ENCODE results near the gene HTRA3.

Gene HTRA3

DNA sequence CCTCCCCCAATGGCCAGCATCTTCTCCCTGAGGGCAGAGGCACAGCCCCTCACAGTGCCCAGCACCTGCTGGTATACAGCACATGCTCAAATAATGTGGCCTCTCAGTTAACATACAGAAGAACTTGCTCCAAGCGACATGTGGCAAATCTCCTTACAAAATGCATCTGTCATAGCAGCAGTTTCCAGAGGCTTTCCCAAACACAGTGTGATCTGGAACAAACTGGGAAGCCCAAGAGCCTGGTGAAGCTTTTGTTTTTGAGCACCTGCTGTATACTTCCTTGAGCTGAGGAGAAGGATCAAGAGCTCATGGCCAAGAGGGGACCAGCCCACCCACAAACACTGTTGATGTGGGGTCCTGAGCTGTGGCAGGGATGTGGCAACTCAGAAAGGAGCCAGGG is 34.8 kb upstream of the HTRA3 start:
- DNase-seq (ENCODE audit: low spot score) = no peak

DNA sequence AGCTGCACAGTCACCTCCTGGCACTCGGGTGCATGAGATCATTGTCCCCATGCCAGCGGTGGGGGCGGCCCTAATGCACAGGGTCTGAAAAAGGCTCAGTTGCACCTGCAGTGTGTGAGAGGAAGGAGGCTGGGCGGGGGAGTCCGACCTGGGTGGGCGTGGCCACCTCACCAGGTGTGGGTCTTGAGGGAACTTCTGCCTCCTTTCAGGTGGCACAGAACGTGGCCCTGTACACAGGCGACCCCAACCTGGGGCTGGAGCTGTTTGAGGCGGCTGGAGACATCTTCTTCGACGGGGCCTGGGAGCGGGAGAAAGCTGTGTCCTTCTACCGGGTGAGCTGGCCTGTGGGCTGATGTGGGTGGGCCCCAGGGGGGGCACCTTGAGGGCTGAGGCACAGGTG is 34.3 kb upstream of the HTRA3 start:
- no peak for DNase-seq (ENCODE audit: low spot score)

DNA sequence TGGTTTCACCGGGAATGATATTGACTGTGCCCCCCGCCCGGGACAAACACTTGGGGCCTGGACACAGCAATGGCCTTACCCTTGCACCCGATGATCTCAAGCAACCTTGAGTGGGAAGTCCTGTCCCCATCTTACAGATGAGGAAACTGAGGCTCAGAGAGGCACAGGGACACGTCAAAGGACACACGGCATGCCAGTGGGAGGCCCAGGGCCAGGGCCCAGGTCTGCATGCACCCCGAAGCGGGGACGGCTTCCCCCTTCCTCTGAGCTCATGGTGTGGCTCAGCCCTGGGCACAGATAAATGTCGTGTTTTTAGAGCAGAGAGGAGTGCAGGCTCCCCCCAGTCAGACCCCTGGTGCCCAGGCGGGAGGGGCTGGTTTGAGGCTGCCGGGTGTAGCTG is 33.9 kb upstream of the HTRA3 start:
- DNase-seq (ENCODE audit: low spot score) = no peak

DNA sequence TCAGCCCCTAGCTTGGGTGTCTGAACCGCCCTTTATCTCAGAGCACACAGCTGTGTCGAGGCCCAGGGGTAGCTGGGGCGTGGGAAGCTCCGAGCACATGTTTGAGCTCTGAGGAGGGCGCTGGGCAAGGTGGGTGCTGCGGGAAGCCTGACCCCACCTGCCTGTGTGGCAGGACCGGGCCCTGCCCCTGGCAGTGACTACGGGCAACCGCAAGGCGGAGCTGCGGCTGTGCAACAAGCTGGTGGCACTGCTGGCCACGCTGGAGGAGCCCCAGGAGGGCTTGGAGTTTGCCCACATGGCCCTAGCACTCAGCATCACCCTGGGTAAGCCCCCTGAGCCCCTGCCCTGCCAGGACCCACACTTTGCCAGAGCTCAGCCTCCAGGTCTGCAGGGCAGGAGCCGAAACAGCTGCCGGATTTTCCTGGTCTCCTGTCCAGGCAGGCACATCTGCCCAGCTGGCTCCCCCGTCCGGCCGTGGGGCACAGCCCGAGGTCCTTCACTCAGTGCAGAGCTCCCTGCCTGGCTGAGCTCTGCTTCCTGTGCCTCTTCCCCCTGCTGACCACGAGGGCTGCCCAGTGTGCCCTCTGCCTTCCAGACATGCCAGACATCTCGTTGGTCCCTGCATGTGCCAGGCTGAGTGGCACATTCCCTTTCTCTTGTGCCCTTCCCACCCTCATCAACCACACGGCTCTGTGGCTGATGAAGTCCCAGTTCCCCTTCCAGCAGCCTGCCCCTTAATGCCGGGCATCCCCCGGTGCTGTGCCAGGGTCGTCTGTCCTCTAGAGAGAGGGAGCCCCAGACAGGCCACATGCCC is 33.2 kb upstream of the HTRA3 start:
- no peak for DNase-seq (ENCODE audit: low spot score)

DNA sequence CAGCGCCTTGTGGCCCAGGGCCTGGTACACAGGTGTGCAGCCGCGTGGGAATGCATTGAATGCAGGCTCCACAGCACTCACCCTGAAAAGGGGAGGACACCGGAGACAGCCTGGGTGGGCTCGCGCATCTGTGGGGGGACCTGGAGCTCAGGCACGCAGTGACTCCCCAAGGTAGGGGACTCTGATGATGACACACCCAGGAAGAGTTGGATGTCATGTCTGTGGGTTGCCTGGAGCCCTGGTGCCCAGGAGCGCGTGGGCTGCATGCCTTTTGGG is 32.7 kb upstream of the HTRA3 start:
- DNase-seq (ENCODE audit: low spot score) = no peak

DNA sequence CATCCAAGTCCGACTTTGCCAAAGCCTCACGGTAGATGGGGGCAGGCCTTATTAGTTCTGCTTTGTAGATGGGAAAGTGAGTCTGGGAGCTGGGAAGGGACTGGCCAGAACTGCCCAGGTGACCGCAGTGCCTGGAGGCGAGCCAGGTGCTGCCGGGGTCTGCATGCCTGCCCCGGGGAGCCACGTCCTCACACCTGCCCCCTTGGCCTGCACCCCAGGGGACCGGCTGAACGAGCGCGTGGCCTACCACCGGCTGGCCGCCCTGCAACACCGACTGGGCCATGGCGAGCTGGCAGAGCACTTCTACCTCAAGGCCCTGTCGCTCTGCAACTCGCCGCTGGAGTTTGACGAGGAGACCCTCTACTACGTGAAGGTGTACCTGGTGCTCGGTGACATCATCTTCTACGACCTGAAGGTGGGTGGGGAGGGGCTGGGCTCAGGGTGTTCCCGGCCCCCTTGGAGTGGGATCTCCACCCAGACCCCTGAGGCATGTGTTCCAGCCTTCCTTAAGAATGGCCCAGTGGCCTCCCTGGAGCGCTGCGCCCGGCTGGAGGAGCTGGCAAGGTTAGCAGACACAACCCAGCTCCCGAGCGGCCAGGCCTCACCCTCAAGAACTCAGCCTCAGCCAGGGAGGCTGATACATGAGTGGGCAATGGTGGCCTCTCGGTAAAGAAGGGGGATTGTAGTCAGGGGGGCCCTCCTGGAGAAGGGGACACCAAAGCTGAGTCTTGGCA is 32.1 kb upstream of the HTRA3 start:
- no peak for DNase-seq (ENCODE audit: low spot score)

DNA sequence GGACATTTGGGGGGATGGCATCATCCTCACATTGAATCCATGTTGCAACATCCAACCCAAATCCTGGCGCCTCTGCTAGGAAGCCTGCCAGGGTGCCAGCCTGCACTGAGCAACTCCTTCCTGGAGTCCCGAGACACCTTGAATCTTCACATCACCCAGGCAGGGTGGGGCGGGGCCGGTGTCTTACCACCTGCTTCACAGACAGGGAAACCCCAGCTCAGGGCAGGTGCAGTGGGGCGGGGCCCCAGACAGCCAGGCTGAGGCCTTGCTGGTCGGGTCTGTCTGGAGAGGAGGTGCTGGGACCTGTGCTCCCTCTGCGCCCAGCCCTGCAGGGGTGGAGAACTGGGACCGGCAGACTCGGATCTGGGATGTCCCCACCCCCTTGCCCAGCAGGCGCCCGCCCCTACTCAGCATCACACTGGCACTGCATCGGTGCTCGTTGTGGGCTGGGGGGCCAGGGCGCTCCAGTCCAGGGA is 31.5 kb upstream of the HTRA3 start:
- no peak for DNase-seq (ENCODE audit: low spot score)

DNA sequence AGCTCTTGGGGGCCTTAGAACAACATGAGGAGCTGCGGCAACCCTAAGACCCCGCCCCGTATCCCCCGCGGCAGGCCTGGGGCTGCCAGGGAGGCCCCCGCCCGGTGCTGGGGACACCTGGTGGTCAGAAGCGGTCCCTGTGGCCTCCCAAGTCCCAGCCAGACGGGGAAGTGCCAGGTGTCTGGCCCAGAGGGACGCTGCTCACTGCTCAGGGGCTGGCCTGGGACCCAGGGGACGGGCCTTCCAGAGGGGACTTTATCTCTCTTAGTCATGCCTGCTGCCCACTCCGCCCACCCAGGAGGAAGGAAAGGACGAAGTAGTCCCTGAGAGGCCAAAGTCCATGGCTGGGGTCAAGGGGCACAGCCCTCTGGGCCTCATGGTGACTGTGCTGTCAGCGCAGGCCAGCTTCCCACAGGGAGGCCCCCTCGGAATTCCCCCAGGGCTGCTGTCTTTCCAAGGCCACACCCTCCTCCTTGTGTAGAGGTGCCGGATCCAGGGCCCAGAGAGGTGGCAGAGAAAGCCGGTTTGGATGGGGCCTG is 31.0 kb upstream of the HTRA3 start:
- no peak for DNase-seq (ENCODE audit: low spot score)

DNA sequence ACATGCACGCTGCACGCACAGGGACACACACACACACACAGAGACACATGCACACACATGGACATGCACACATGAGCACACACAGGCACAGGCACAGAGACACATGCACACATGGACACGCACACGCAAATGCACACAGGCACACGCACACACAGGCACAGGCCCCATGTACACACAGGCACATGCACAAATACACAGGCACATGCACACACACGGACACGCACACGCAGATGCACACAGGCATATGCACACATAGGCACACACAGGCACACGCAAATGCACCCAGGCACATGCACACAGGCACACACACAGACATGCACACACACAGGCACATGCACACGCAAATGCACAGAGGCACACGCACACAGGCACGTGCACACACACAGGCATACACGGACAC is 30.3 kb upstream of the HTRA3 start:
- no peak for DNase-seq (ENCODE audit: low spot score)

DNA sequence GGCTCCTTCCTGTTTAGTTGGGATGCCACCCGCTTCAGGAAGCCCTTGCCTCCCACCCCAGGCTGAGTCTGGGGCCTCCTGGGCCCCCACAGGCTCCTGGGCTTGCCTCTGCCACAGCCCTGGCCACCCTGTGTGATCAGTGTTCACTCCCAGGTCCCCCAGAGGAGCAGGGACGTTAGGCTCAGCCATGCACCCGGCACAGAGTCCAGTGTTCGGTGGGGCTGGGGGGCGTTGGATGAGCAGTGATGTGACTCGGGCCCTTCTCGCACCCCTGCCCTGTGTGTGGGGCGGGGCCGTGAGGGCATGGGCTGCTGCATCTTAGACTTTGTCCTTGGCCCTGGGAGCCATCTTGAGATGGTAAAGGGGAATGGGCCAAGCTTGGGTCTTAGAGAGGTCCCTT is 29.9 kb upstream of the HTRA3 start:
- no peak for DNase-seq (ENCODE audit: low spot score)

DNA sequence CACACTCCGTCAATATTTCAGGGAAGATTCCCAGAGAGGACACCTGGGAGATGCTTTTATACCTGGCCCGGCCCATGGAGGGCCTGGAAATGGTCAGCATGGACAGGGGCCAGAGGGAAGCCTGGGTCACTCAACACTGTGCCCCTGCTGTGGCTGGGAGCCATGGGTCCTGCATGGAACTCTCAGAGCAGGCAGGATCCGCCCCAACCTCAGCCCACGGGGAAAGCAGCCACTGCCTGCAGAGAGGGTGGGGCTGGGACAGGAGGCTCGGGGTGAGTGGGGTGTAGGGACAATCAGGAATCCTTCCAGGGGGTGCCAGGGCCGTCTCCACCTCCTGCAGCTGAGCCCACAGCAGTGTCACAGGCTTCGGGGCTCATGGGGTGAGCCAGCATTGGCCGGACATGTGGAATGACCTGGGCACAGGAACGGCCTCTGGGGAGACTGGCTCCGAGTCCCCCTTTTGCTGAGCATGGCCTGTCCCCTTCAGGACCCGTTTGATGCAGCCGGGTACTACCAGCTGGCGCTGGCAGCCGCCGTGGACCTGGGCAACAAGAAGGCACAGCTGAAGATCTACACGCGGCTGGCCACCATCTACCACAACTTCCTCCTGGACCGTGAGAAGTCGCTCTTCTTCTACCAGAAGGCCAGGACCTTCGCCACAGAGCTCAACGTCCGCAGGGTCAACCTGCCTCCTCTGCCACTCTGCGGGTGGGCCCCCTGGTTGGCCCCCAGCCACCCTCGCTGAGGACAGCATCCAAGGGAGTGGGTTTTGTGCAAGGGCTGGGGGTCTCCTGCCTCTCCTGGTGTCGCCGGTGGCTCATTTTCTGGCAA is 29.1 kb upstream of the HTRA3 start:
- no peak for DNase-seq (ENCODE audit: low spot score)

DNA sequence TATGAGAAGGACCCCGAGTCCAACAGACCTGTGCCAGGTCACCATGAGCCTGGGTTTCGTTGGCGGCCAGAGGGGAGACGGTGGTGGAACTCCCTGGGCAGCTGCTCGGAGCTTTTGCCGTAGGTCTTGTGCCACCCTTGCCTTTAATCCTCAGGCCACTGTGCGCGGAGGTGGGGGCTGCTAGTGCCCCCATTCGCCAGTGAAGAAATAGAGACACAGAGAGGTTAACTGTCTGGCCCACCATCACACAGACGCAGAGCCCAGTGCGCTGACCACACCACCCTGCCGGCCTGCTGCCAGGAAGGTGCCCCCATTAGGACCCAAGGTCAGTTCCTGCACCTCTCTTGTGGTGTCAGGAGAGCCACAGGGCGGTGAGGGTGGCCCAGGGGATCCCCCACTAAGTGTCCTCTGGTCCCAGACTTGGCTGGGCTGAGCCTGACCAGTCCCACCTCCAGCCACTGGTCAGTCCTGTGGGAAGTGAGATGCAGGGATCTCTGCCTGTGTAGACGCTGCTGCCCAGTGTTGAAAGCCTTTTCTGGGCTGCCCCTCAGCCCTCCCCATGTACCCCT is 28.3 kb upstream of the HTRA3 start:
- no peak for DNase-seq (ENCODE audit: low spot score)

DNA sequence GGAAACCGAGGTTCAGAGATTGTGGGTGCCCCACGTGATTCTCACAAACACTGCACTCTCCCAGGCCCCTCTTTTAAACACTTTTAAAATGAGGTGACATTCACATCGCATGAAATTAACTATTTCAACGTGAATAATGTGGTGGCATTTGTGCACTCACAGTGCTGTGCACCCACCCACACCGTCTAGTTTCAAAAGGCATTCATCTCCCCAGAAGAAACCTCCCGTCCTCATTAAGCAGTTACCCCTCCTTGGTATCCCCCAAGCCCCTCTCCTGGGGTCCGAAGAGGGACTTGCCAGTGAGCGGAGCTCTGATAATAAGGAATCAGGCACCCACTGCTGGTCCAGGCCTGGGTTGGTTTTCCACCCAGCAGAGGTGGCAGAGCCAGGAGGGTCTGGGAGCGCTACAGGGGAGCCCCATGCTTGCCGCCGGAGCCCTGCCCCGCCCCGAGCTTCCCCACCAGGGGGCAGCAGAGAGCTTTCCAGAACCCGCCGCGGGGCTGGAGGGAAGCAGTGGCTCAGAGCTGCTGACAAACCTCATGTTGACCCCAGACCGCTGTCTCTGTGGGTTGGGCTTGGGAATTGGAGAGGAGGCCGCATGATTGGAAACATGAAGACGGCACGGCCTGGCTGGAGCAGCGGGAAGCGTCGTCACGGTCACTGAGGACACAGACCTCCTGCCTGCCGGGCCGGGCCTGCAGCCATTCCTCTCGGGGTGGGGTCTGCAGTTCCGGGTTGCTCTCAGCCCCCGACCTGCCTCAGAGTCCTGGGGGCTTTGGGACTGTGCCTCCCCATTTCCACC is 27.5 kb upstream of the HTRA3 start:
- DNase-seq (ENCODE audit: low spot score) = peak; percentile 96

DNA sequence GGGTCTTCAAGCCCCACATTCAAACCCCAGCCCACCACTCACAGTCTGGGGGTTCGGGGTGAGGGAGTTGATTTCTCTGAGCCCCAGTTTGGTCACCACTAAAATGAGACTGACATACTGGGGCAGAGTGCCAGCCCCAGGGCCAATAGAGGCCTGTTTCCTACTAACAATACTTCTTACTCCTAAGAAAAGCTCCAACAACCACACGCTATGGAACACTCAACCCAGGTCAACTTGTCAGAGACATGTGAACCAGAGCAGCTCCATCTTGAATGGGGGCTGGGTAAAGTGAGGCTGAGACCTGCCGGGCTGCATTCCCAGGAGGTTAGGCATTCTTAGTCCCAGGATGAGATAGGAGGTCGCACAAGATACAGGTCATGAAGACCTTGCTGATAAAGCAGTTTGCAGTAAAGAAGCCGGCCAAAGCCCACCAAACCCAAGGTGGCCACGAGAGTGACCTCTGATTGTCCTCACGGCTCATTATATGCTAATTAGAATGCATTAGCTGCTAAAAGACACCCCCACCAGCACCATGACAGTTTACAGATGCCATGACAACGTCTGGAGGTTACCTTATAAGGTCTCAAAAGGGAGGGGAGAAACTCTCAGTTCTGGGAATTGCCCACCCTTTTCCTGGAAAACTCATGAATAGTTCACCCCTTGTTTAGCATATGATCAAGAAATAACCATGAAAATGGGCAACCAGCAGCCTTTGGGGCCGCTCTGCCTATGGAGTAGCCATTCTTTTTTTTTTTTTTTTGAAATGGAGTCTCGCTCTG is 26.6 kb upstream of the HTRA3 start:
- no peak for DNase-seq (ENCODE audit: low spot score)

DNA sequence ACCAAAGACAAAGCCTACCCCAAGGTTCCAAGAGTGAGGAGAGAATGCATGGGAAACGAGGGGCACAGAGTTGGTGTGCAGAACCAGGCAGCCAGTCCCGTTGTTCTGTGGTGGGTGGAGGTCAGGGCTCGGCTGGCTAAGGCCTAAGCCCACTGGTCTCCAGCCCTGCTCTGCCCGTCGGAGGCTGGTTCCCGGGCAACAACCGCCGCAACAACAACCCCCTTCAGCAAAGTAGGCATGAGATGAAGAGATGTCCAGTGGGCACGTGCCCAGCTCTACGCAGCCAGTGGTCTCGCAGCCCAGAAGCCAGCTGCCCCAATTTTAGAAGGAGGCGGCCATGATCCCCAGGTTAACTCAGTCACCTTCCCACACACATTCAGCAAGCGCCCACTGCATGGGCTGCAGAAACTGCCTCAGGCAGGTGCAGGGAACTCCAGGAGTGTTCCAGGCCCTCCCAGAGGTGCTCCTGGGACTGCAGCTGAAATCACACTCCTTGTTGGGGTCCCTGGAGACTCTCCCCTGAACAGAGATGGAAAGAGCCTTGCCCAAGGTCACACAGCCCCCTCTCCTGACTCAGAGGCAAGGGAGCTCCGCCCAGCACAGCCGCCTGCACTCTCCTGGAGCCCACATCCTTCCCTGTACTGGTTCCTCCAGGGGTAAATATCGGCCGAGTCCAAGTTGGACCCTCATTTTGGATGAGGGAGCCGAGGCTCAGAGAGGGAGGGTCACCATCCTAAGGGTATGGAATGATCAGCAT is 25.4 kb upstream of the HTRA3 start:
- DNase-seq (ENCODE audit: low spot score) = no peak

DNA sequence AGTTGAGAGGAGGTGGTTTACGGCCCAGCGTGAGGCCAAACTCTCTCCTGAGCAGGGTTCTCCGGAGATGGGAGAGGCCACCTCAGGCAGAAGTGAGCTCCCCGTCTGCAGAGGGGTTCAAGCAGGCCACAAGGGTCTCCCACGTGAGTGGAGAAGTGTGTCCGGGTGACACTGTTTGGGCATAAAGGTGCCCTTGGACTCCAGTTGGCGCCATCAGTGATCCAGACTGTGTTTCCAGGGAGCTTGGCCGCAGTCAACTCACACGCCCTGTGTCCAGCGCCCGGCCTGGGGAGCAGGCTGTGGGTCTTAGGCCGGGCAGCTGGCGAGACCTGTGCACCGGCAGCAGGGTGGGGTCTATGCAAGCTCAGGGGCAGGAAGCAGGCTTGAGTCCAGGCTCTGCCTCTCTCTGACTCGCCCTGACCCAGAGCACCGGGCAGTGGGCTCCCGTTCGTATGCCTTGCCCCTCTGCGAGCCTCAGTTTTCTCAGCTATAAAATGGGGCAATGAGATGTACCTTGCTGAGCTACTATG is 24.6 kb upstream of the HTRA3 start:
- DNase-seq (ENCODE audit: low spot score) = no peak

DNA sequence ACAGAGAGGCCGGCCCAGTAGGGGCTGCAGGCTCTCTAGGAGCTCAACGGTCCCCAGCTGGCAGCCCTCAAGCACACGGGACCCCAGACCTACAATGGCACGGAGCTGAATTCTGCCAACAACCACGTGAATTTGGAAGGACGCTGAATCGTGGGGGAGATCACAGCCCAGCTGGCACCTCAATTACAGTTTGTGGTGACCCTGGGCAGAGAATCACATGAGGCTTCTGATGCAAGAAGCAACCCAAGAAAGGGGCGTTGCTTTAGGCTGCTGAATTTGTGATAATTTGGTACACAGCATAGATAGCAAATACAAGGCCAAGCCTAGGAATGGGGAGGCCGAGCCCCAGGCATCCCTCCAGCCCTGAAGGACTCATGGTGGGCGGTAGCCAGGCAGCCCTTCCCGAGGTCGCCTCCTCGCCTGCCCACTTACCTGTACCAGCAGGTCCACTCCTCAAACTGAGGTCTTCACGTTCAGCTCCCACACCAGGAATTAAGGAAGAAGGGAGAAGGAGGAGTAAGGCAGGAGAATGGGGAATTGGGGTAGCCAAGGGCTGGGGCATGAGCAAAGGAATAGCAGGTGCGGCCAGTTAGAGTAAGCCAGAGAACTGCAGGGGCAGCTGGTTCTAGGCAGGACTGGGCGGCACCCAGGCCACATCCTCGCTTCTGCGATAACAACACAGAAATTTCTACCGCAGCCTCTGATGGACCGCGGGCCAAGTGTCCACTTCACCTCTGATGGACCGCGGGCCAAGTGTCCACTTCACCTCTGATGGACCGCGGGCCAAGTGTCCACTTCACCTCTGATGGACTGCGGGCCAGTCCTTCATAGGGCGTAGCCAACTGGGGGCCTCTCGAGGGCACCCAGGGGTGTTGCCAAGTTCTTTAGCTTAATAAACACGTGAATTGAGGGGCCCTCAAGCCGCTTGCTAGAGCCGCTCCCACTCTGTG is 23.4 kb upstream of the HTRA3 start:
- no peak for DNase-seq (ENCODE audit: low spot score)

Measured in left forelimb (tissue), 1 donor.